GM10266 (cell line): ENCODE results near the gene NKD1.
A peak's percentile ranks its signal among the peaks of the same experiment; 100 is the strongest.

Experiments
- DNase-seq: peaks from one replicate; pipeline ENCODE4 v3.0.0; 2012; ENCODE audit errors: extremely low spot score
- CTCF ChIP-seq: IDR thresholded peaks from 2 replicates; pipeline ENCODE4 v1.5.1; 2012; ENCODE audit warnings: mild to moderate bottlenecking, low read depth; ENCODE audit not compliant: control insufficient read depth, insufficient read depth; ENCODE audit errors: missing control alignments

NKD1 gene

DNA sequence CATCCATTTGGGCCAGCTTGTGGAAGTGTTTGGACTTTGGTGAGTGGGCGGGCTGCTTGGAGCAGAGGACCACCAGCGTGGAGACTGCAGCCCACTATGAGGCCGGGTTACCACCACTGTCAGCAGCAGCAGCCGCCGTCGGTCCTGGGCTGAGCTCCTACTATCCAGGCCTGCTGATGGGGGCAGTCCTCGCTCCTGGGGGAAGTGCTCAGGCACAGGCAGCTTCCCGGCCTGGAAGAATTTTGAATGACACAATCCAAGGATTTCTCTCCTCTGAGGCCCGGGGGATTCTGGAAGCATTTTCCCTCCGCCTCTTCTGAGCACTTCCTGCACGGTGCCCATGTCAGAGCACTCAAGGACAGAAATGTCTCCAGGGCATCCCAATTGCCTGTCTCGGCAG lies 139.9 kb downstream of the NKD1 start:
- no peak for DNase-seq
- TF ChIP-seq CTCF, result no peak

- DNase-seq, result no peak
- no peak for TF ChIP-seq CTCF
Observed at GRCh38 chr16:50688867-50689266, 140.7 kb downstream of the NKD1 start.

- no peak for TF ChIP-seq CTCF
- peak; percentile 68 for DNase-seq
Observed at GRCh38 chr16:50690177-50690576, 142.0 kb downstream of the NKD1 start.

- no peak for DNase-seq
- TF ChIP-seq CTCF, result no peak
Observed at GRCh38 chr16:50692644-50692998, 144.4 kb downstream of the NKD1 start.

DNA sequence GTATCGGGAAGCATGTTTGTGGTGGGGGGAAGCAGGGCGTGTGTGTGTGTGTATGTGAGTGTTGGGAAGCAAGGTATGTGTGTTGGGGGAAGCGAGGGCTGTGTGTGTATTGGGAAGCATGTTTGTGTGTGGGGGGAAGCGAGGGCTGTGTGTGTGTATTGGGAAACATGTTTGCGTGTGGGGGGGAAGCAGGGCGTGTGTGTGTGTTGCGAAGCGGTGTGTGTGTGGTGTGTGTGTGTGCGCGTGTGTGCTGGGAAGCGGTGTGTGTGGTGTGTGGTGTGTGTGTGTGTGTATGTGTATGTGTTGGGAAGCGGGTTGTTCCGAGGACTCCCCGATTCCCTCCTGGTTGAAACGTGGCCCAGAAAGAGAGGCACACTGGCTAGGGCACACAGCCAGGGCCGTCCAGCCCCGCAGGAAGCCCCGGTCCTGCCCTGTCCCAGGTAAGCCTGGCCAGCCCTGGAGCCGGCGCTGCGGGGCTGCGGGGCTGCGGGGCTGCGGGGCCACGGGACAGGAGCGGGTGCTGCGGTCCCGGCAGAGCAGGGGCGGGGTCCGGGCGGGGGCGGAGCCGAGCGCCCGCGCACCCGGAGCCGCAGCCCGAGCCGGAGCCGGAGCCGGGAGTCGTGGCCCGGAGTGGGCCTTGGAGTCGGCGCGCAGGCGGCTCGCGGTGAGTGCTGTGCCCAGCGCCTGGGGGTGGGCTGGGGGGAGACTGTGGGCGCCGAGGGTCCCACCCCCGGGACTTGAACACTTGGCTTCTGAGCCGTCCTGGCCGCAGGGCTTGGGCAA lies 145.0 kb downstream of the NKD1 start, which contains the start of gene NOD2:
TSS of gene NOD2 (plus strand) at position 608 of the 783 bp plus-strand sequence. CDS start 5,890 bp downstream, outside the sequence.
- TF ChIP-seq CTCF, result no peak

GRCh38 chr16:50694206-50694605 lies 146.0 kb downstream of the NKD1 start:
- TF ChIP-seq CTCF, result no peak
- peak; percentile 62 for DNase-seq

More for the DNA sequence above, 145.0 kb downstream of the NKD1 start, which contains the start of gene NOD2:
- DNase-seq, result peak; percentile 74
